GM21526 (cell line): ENCODE measurements around the gene ATP9A.

Source experiments
- ATAC-seq: cut with Tn5 transposase; IDR thresholded peaks from one replicate; pipeline ENCODE4 v1.9.1; 2021; ENCODE audit warnings: moderate library complexity; ENCODE audit not compliant: unreplicated experiment, low FRiP score

The ATP9A gene

DNA sequence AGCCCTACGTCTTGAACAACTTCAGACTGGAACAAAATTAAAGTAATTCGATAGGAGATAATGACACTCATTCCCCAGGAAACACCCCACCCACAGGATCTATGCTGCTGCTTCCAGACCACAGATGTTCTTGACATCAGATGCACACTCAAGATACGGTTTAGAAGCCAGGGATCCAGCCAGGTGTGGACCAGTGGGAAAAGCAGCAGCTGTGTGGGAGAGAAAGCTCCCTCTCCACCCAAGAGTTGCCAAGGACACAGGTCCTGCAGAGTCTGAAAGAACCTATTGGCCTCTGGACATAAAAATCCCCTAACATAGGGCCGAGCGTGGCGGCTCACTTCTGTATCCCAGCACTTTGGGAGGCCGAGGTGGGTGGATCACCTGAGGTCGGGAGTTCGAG, 133.9 kb downstream of the ATP9A start:
- ATAC-seq, result no peak

DNA sequence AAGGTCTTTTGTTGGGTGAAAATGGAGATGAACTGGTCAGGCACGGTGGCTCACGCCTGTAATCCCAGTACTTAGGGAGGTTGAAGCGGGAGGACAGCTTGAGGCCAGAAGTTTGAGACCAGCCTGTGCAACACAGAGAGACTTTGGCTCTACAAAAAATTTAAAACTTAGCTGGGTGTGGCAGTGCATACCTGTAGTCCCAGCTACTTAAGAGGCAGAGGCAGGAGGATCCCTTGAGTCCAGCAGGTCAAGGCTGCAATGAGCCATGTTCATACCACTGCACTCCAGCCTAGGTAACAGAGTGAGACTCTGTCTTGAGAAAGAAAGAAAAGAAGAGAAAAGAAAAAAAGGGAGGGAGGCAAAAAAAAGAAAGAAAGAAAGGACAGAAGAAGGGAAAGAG, 134.8 kb downstream of the ATP9A start:
- no peak for ATAC-seq

DNA sequence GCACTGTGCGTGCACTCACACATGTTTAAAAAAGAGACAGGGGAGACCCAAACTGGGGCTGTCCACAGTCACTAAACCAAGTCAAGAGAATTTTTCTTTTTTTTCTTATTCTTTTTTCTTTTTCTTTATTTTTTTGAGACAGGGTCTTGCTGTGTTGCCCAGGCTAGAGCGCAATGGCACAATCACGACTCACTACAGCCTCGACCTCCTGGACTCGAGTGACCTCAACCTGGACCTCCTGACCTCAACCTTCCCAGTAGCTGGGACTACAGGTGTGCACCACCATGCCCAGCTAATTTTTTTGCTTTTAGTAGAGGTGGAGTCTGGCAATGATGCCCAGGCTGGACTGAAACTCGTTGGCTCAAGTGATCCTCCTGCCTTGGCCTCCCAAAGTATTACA, 136.2 kb downstream of the ATP9A start:
- no peak for ATAC-seq

DNA sequence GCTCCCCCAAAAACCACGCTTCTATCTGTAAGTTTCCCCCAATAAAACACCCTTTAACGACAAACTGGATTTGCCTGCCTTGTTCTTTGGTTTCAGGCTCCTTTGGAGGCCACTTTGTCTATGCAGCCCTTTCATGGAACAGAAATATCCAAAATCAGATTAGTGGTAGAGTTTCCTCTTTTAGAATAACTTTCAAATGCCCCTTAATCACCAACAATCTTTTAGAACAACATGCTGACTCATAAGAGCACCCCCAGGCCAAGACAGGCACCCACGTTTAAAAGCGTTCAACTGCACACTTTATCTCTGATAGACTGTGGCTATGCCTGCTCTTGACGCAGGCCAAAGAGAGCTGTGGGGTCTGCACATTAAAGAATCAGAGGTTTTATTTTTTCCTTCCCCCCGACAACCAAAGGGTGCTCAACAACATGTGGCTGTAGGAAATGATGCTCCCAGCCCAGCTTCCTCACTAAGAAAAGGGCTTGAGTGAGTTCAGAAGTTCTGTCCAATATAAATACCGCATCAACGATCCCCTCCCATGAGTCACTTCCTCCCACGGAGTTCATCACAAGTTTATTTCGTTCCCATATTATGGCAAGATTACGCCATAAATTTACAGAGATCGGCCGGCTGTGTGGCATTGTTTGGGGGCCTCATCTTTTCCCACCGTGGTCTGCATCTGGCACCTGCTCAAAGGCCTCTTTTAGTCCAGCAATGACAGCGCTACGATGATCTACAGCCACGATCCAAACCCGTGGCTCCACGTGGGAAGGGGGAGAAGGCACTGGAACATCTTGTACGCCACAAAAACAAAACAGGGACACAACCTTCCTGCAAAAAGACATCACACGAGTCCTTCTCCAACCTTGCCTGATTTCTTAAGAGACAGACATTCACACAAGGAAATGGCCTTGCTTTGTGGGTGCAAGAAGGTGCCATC, 136.9 kb downstream of the ATP9A start:
- no peak for ATAC-seq

DNA sequence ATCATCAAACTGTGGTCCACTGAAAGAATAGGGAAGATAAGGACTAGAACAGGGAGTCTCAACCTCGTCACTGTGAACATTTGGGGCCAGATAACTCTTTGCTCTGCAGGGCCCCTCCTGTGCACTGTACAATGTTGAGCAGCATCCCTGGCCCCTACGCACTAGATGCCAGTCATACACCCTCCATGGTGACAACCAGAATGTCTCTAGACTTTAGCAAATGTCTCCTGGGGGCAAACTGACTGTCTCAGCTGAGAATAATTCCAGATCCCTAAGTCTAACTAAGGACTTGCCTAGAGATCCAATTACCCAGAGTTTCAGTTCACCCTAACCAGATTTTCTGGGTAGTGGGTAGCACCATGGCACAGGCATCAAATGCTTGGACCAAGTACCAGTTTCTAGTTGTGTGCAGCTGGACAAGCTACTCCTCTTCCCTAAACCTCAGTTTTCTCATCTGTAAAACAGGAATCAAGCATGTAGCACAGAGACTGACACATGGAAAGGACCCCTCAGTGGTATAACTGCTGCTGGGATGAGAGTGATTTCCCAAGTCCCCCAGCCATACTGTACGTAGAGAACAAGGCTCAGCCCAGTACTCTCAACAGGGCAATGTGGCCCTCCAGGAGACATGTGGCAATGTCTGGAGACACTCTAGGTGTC, 138.7 kb downstream of the ATP9A start:
- no peak for ATAC-seq

DNA sequence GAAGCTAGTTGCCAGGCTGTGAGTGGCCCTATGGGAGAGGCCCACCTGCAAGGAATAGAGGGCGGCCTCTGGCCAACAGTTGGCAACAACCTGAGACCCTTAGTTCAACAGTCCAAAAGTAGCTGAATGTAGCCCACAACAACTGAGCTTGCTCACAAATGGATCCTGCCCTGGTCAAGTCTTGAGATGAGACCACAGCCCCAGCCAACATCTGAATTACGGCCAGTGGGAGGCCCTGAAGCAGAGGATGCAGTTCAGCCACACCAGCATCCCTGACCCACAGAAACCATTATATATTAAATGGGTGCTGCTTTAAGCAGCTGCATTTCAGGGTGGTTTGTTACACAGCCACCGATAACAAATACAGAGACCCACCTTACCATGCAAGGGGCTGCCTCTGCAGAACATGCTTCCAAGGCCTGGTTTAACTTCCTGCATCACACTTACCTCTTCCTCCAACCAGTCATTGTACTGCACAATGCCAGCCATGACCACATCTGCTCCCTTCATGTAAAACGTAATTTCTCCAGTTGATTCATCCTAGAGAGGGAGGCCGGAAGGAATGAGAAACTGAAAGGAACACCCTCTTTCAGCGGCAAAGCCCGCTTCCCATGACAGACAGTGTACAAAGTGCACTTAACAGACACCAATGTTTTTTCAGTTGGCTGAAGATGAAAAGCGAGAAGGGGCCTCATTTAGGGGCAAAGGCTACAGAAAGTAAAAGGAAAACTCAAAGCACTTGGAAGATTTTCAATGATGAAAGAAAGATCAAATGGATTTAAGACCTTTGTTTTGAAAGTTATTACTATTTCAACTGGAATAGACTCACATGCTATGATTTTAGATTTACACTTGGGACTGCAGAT, 139.4 kb downstream of the ATP9A start:
- ATAC-seq, result no peak

DNA sequence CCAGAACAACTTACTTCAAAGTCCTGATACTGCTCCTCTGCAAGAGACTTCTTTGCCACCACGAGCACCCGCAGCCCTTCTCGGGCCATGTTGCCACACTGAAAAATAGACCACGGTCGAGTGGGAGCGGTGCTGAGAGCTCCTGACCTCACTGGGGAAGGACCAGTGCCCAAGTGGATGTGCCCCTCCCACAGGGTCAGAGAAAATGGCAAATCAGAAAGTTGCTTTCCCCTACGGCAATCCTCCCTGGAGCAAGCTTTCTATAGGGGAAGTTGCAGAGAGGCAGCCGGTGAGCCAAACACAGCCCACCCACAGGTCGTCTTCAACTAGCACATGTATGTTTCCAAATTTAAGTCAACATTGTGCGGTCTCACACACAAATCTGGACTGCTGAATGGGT, 140.6 kb downstream of the ATP9A start:
- ATAC-seq, result no peak

DNA sequence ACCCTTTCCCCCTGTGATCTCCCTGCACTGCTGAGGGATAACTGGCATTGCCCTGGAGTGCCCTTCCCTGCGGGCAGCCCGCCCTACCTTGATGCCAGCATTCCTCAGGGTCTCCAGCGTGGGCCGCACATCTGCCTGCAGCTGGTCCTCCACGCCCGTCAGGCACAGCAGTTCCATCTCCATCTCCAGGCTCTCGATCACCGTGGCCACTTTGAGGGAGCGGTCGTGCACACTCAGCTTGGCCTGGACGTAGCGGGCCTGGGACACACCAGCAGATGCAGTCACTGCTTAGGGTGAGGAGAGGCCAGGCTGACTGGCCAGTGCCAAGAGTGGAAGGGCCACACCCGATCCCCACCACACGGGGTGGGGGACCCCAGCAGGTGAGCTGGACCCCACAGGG, 143.1 kb downstream of the ATP9A start:
- ATAC-seq, result no peak

DNA sequence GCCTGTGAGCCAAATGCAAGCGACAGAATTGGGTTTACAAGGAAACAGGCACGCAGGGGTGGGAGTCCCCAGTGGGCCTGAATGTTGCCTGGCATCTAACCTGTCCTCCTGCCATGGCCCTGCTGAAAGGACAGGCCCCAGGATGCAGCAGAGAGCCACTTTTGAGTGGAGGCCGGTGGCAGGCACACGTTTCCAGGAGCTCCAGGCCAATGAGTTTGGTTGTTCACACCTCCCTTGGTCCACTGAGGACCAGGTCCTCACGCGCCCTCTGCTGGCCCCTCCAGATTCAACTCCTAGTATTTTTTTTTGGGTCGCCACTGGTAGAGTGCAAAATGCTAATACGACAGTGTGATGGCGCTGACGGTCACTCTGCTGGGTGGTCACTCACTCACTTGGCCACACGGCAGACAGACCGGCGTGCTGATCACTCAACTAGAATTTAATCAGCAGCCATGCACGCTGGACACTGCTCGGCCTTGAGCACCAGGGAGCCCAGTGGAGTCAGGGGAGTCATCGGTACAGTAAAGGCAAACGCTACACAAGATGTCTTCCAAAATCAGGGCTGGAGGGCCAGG, 143.9 kb downstream of the ATP9A start:
- peak; percentile 70 for ATAC-seq

DNA sequence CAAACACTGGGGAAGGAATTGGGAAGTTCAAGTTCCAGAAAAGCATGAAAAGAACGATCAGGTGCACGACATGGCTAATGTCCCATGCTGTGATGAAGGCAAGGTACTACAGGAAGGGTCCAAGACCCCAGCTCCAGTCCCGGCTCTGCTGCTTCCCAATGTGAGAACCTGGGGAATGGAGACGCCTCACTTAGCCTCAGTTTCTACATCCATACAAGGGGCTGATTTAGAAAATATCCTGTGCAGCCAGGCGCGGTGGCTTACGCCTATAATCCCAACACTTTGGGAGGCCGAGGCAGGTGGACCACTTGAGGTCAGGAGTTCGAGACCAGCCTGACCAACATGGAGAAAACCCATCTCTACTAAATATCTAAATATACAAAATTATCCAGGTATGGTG, 144.9 kb downstream of the ATP9A start:
- no peak for ATAC-seq

DNA sequence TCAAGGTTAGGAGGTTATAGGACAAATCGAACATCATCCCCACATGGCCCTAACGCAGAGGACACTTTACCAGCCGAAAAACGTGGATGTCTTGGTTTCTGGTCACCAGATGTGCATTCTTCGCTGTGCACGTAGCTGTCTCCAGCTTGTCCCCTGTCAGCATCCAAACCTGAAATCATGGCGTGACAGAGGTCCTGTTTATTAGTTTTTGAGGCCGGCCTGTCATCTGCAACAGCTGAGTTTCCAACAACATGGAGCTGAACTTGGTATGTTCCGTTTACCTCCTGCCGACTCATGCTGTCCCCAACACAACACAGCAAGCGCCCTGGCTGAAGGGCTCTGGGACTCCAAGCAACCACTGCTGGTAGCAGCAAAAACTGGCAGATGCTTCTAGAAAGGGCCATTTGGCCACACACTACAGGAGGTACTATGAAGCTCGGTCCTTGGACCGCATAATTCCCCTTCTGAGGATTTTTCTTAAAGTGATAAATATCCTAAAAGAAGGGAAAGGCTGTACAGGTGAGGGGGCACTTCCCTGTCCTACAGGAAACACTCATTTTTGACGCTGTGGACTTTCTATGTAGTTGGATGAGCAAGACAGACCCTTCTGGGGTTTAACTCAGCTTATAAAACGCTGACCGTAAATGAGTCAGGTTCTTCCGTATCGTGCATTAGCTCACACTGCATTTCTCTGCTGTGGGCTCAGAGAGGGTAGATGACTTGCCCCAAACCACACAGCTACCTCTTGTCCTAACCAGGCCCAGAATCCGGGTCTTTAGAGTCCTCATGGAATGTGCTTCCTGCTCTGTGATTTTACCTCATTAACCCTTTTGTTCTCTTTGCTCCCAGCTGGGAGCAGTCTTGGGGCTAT, 146.0 kb downstream of the ATP9A start:
- no peak for ATAC-seq

DNA sequence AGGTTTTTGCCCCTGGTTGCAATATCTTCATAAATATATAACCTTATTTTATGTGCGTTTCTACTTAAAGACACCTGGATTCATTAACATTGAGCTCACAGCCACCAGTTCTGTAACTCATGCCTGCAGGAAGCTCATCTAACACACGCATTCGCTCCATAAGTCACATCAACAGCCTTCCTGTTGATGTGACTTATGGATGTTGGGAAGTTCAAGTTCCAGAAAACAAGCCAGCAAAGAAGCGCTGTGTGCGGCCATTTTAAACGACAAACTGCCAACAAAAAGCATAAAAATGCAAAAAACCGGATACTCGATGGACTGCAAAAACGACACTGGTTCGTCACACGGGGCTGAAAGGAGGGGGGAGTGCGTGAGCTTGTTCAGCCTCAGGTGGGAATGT, 147.8 kb downstream of the ATP9A start:
- no peak for ATAC-seq

DNA sequence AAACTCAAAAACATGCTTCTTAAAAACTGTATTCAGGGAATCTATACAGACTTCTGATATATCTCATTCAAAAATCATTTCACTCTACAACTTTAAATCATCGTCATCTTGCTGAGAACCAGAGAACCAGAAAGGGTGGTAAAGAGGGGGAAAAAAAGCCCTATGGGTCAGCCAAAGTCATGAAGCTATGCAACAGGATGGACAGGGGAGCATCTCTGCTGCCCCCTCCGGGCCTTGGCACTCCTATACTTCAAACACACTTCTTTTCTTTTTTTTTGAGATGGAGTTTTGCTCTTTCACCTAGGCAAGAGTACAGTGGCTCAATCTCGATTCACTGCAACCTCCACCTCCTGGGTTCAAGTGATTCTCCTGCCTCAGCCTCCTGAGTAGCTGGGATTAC, 152.1 kb downstream of the ATP9A start:
- no peak for ATAC-seq

DNA sequence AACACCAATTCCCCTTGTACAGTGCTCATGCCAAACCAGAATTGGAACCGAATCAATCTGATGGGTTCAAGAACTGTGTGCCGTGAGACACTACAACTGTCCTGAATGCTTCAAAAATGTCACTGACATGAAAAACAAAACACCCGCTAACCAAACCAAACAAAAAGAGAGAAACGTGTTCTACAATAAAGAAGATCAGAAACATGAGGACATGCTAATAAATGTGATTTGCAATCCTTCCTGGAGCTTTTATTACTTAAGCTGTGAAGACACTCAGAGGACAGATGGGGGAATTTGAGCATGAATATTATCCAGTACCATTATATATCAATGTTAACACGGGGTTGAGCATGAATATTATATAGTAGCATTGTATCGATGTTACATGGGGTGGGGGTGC, 153.5 kb downstream of the ATP9A start:
- ATAC-seq, result no peak

DNA sequence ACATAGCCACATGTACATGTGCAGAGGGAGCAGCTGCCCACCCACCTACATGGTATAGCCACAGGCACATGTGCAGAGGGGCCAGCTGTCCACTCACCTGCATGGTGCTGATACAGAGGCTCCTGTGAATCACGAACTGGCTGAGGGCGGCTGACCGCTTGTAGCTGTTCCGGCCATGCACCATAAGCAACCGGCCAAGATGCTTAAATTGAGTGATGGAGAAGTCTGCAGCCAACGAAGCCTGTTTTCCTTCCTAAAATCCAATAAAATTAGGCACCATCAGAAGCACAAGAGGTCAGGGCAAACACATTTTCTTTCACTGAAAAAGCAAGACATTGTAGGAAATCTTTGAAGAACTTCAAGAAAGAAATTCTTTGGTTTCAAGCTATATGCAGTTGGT, 154.6 kb downstream of the ATP9A start:
- no peak for ATAC-seq

DNA sequence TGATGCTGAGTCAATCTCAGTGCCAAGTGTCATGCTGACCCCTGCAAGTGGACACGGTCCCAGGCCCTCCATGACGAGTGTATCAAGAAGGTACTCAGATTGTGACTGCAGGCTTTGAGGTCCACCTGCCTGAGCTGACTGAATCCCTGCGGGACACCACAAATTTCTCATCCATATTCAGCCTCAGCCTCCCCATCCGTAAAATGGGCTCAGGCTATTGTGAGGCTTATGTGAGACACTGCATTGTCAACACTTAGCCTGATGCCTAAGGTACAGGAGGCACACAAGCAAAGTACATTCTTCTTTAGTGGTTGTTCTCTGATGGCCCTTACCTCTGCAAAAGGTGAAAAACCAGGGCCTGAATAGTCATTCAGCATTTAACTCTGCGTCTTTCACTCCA, 155.3 kb downstream of the ATP9A start:
- no peak for ATAC-seq

DNA sequence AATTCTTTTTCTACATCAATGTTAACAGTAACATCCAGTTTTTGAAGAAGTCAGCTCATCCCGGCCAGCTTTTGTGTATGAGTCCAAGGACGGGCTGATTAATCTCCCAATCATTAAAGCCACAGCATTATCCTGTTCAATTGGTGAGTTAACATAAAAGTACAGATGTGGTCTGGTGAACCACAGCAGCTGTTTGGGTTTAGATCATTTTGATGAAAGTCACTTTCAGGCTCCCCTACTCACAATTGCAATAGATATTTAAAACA, 156.6 kb downstream of the ATP9A start:
- ATAC-seq, result no peak

DNA sequence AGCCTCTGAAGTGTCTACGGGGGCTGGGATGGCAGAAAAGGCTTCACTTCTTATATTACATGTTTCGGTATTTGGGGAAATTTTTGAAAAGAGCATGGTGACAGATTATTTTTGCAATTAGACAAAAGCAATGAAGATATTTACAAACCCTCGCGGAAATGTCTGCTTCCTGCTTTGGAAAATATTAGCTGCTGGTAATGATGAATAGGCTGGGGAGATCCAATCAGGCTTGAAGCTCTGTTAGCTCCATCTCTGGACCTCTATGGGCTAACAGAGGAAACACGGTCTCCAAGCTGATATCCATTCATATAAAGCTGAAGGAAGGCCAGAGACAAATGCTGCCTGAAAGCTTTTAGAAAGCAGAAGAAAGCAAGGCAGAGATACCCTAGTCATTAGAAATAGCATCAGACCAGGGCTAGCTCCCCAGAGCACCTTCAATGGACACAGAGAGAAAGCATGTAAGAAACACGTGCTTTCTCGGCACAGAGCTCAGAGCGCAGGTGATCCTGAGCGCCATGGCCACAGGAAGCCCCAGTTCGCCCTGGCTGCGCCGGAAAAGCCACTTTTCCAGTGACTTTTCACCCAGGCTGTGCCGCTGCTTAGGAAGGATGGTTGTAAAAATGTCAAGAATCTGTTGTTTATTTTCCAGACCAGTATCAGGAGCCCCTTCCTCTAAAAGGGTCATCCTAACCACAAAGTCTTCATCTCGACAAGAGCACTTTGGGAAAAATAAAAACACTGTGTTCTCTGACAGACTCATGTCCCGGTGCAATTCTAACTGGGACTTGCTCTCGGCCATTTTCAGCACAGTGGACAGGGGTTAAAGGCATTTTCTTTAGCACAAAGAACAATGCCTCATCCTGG, 157.2 kb downstream of the ATP9A start:
- no peak for ATAC-seq

DNA sequence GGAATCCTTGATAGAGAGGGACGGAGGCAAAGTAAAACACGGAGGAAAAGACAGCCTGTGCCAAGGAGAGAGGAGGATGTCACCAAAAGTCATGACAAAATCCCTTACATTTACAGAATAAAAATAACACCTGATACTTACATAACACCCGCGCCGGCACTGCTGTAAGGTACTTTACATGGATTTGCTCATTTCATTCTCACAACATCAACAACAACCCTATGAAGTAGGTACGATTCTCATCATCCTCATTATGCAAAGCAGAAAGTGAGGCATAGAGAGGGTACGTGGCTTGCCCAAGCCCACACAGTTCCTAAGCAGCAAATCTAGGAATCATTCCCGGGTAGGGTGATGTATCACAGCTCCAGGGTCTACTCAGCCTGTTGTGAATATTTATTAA, 158.1 kb downstream of the ATP9A start:
- no peak for ATAC-seq
